ENCODE results near the gene SLC34A3. TPM values are rescaled to one million over a fixed set of nuclear protein-coding genes. Genes with fewer than 3 reads are reported as not detected.

The SLC34A3 gene
- not detected in 2 replicates for polyA plus RNA-seq (2013)

GRCh38 chr9:137230705-137231371 lies at the start of gene SLC34A3:
SLC34A3 (plus strand) TSS chr9:137230901; CDS start chr9:137231703, 802 bp downstream.
- no peak within 1 kb of the TSS for H2BK12ac ChIP-seq (ENCODE audit: low read length)
- no peak within 1 kb of the TSS for H3K4me3 ChIP-seq (ENCODE audit: low read depth, low read length)
- H3K9me3 ChIP-seq (ENCODE audit: insufficient read depth, low read depth, low read length): peaks cover 3% of the 10 kb centered on the region
- DNase-seq: no peak
- H2AK5ac ChIP-seq (ENCODE audit: low read length): no peak within 1 kb of the TSS
- H3K4me2 ChIP-seq (ENCODE audit: low read length): no peak within 1 kb of the TSS
- H3K4ac ChIP-seq (ENCODE audit: low read depth, low read length): no peak within 1 kb of the TSS
- H3K14ac ChIP-seq (ENCODE audit: low read length): no peak within 1 kb of the TSS
- H2AFZ ChIP-seq (ENCODE audit: insufficient read depth, low read length, poor library complexity): no peak within 1 kb of the TSS
- no peaks in the 10 kb centered on the region for H3K79me2 ChIP-seq (ENCODE audit: control insufficient read depth, insufficient read depth, low read length, poor library complexity)
- H3K23ac ChIP-seq (ENCODE audit: low read length): no peak within 1 kb of the TSS
- H4K91ac ChIP-seq (ENCODE audit: low read depth, low read length): no peak within 1 kb of the TSS
- no peaks in the 10 kb centered on the region for H3K79me1 ChIP-seq (ENCODE audit: low read length)
- H4K8ac ChIP-seq (ENCODE audit: low read depth, low read length): no peak within 1 kb of the TSS
- no peak within 1 kb of the TSS for H3K27ac ChIP-seq (ENCODE audit: low read depth, low read length)
- H3K36me3 ChIP-seq (ENCODE audit: control insufficient read depth in 1 of 2, insufficient read depth in 2 of 2, low read length in 2 of 2): no peaks in the 10 kb centered on the region
- no peak within 1 kb of the TSS for H3K18ac ChIP-seq (ENCODE audit: low read length)
- H3K27me3 ChIP-seq (ENCODE audit: insufficient read depth, low read length): no peaks in the 10 kb centered on the region
- no peak within 1 kb of the TSS for H3K9ac ChIP-seq (ENCODE audit: low read length)
- peaks cover 10 to 17% of the 10 kb centered on the region in 2 experiments for H3K4me1 ChIP-seq (ENCODE audit: control insufficient read depth in 1 of 2, insufficient read depth in 2 of 2, low read length in 2 of 2)
- WGBS (ENCODE audit: extremely low coverage, insufficient coverage, insufficient read length): no CpG with 5 or more reads among the region's 14 CpGs
- no peak within 1 kb of the TSS for H2BK120ac ChIP-seq (ENCODE audit: insufficient read depth, low read length, poor library complexity)
- H4K12ac ChIP-seq (ENCODE audit: low read depth, low read length): no peak within 1 kb of the TSS
- no peak within 1 kb of the TSS for H2BK5ac ChIP-seq (ENCODE audit: low read depth, low read length, poor library complexity)

GRCh38 chr9:137181680-137182079 lies 49.0 kb upstream of the SLC34A3 start:
- Histone ChIP-seq H3K27me3 (ENCODE audit: insufficient read depth, low read length) (no peaks in the 10 kb centered on the region), H3K79me1 (ENCODE audit: low read length) (no peaks in the 10 kb centered on the region), H3K79me2 (ENCODE audit: control insufficient read depth, insufficient read depth, low read length, poor library complexity) (no peaks in the 10 kb centered on the region), H3K4me1 (ENCODE audit: control insufficient read depth in 1 of 2, insufficient read depth in 2 of 2, low read length in 2 of 2) (peaks cover 0 to 3% of the 10 kb centered on the region in 2 experiments), H2BK5ac (ENCODE audit: low read depth, low read length, poor library complexity) (no peak overlapping the region), H3K36me3 (ENCODE audit: control insufficient read depth in 1 of 2, insufficient read depth in 2 of 2, low read length in 2 of 2) (peaks cover 75 to 83% of the 10 kb centered on the region in 2 experiments), H3K18ac (ENCODE audit: low read length) (no peak overlapping the region), H2BK12ac (ENCODE audit: low read length) (no peak overlapping the region), H3K4me3 (ENCODE audit: low read depth, low read length) (no peak overlapping the region), H3K23ac (ENCODE audit: low read length) (no peak overlapping the region), H4K91ac (ENCODE audit: low read depth, low read length) (no peak overlapping the region), H4K8ac (ENCODE audit: low read depth, low read length) (no peak overlapping the region), H3K9ac (ENCODE audit: low read length) (no peak overlapping the region), H3K27ac (ENCODE audit: low read depth, low read length) (no peak overlapping the region), H4K12ac (ENCODE audit: low read depth, low read length) (no peak overlapping the region), H3K4me2 (ENCODE audit: low read length) (no peak overlapping the region), H2BK120ac (ENCODE audit: insufficient read depth, low read length, poor library complexity) (no peak overlapping the region), H2AK5ac (ENCODE audit: low read length) (no peak overlapping the region), H3K9me3 (ENCODE audit: insufficient read depth, low read depth, low read length) (peaks cover 2% of the 10 kb centered on the region), H3K4ac (ENCODE audit: low read depth, low read length) (no peak overlapping the region), H3K14ac (ENCODE audit: low read length) (no peak overlapping the region), H2AFZ (ENCODE audit: insufficient read depth, low read length, poor library complexity) (no peak overlapping the region)
- DNase-seq: no peak
- no CpG with 5 or more reads among the region's 22 CpGs for WGBS (ENCODE audit: extremely low coverage, insufficient coverage, insufficient read length)

- H2BK12ac ChIP-seq (ENCODE audit: low read length): no peak overlapping the region
- H2AK5ac ChIP-seq (ENCODE audit: low read length): no peak overlapping the region
- H3K4me2 ChIP-seq (ENCODE audit: low read length): no peak overlapping the region
- H3K18ac ChIP-seq (ENCODE audit: low read length): no peak overlapping the region
- H4K91ac ChIP-seq (ENCODE audit: low read depth, low read length): no peak overlapping the region
- no peak overlapping the region for H2BK5ac ChIP-seq (ENCODE audit: low read depth, low read length, poor library complexity)
- H3K79me1 ChIP-seq (ENCODE audit: low read length): no peaks in the 10 kb centered on the region
- no peak overlapping the region for H3K27ac ChIP-seq (ENCODE audit: low read depth, low read length)
- H3K14ac ChIP-seq (ENCODE audit: low read length): no peak overlapping the region
- H4K8ac ChIP-seq (ENCODE audit: low read depth, low read length): no peak overlapping the region
- H3K4me1 ChIP-seq (ENCODE audit: control insufficient read depth in 1 of 2, insufficient read depth in 2 of 2, low read length in 2 of 2): peaks cover 8 to 10% of the 10 kb centered on the region in 2 experiments
- no peak overlapping the region for H4K12ac ChIP-seq (ENCODE audit: low read depth, low read length)
- no peaks in the 10 kb centered on the region for H3K79me2 ChIP-seq (ENCODE audit: control insufficient read depth, insufficient read depth, low read length, poor library complexity)
- no peak overlapping the region for H3K4me3 ChIP-seq (ENCODE audit: low read depth, low read length)
- DNase-seq: no peak
- H2BK120ac ChIP-seq (ENCODE audit: insufficient read depth, low read length, poor library complexity): no peak overlapping the region
- no peak overlapping the region for H2AFZ ChIP-seq (ENCODE audit: insufficient read depth, low read length, poor library complexity)
- H3K27me3 ChIP-seq (ENCODE audit: insufficient read depth, low read length): no peaks in the 10 kb centered on the region
- no CpG with 5 or more reads among the region's 17 CpGs for WGBS (ENCODE audit: extremely low coverage, insufficient coverage, insufficient read length)
- peaks cover 78 to 84% of the 10 kb centered on the region in 2 experiments for H3K36me3 ChIP-seq (ENCODE audit: control insufficient read depth in 1 of 2, insufficient read depth in 2 of 2, low read length in 2 of 2)
- no peak overlapping the region for H3K9ac ChIP-seq (ENCODE audit: low read length)
- no peak overlapping the region for H3K23ac ChIP-seq (ENCODE audit: low read length)
- peaks cover 2% of the 10 kb centered on the region for H3K9me3 ChIP-seq (ENCODE audit: insufficient read depth, low read depth, low read length)
- H3K4ac ChIP-seq (ENCODE audit: low read depth, low read length): no peak overlapping the region
Observed at GRCh38 chr9:137182836-137183235, 47.9 kb upstream of the SLC34A3 start.

GRCh38 chr9:137183980-137184595 lies 46.6 kb upstream of the SLC34A3 start:
- Histone ChIP-seq H3K4ac (ENCODE audit: low read depth, low read length) (no peak overlapping the region), H3K18ac (ENCODE audit: low read length) (no peak overlapping the region), H2BK120ac (ENCODE audit: insufficient read depth, low read length, poor library complexity) (no peak overlapping the region), H2AK5ac (ENCODE audit: low read length) (no peak overlapping the region), H4K8ac (ENCODE audit: low read depth, low read length) (no peak overlapping the region), H2AFZ (ENCODE audit: insufficient read depth, low read length, poor library complexity) (no peak overlapping the region), H3K14ac (ENCODE audit: low read length) (no peak overlapping the region), H3K4me3 (ENCODE audit: low read depth, low read length) (no peak overlapping the region), H2BK5ac (ENCODE audit: low read depth, low read length, poor library complexity) (no peak overlapping the region), H3K4me1 (ENCODE audit: control insufficient read depth in 1 of 2, insufficient read depth in 2 of 2, low read length in 2 of 2) (peaks cover 8 to 9% of the 10 kb centered on the region in 2 experiments), H3K4me2 (ENCODE audit: low read length) (no peak overlapping the region), H3K23ac (ENCODE audit: low read length) (no peak overlapping the region), H4K12ac (ENCODE audit: low read depth, low read length) (no peak overlapping the region), H3K79me1 (ENCODE audit: low read length) (peaks cover 5% of the 10 kb centered on the region), H3K27ac (ENCODE audit: low read depth, low read length) (no peak overlapping the region), H3K79me2 (ENCODE audit: control insufficient read depth, insufficient read depth, low read length, poor library complexity) (peaks cover 6% of the 10 kb centered on the region), H3K9me3 (ENCODE audit: insufficient read depth, low read depth, low read length) (peaks cover 2% of the 10 kb centered on the region), H3K36me3 (ENCODE audit: control insufficient read depth in 1 of 2, insufficient read depth in 2 of 2, low read length in 2 of 2) (peaks cover 74 to 77% of the 10 kb centered on the region in 2 experiments), H4K91ac (ENCODE audit: low read depth, low read length) (no peak overlapping the region), H3K27me3 (ENCODE audit: insufficient read depth, low read length) (no peaks in the 10 kb centered on the region), H2BK12ac (ENCODE audit: low read length) (no peak overlapping the region), H3K9ac (ENCODE audit: low read length) (no peak overlapping the region)
- WGBS (ENCODE audit: extremely low coverage, insufficient coverage, insufficient read length): no CpG with 5 or more reads among the region's 27 CpGs
- DNase-seq: no peak

All from trophoblast cell (in vitro differentiated cells and primary cell).